Measurements from ENCODE around the gene DEPDC5. TPM values are rescaled to one million over a fixed set of nuclear protein-coding genes. Genes with fewer than 3 reads are reported as not detected.

Gene DEPDC5
- total RNA-seq, 1 donor from 2014 or later = 33.0 TPM

- Mint-ChIP-seq H3K9me3 (ENCODE audit: low read depth) (no peaks in the 10 kb centered on the region), H3K27ac (no peak overlapping the region), H3K27me3 (no peaks in the 10 kb centered on the region), H3K36me3 (ENCODE audit: insufficient read depth) (peaks cover 20% of the 10 kb centered on the region), H3K4me3 (ENCODE audit: low read depth) (no peak overlapping the region), H3K4me1 (ENCODE audit: low read depth) (no peaks in the 10 kb centered on the region)
- DNase-seq (ENCODE audit: low spot score, unreplicated experiment) = no peak
- TF ChIP-seq CTCF (IDR thresholded peaks at IDR 0.05; ENCODE audit: unreplicated experiment) = no peak
Observed at GRCh38 chr22:31825513-31825912, 71.7 kb downstream of the DEPDC5 start.

- peaks cover 19% of the 10 kb centered on the region for H3K36me3 Mint-ChIP-seq (ENCODE audit: insufficient read depth)
- H3K27ac Mint-ChIP-seq = no peak overlapping the region
- DNase-seq (ENCODE audit: low spot score, unreplicated experiment) = no peak
- H3K4me1 Mint-ChIP-seq (ENCODE audit: low read depth) = no peaks in the 10 kb centered on the region
- H3K9me3 Mint-ChIP-seq (ENCODE audit: low read depth) = no peaks in the 10 kb centered on the region
- no peak overlapping the region for H3K4me3 Mint-ChIP-seq (ENCODE audit: low read depth)
- TF ChIP-seq CTCF (IDR thresholded peaks at IDR 0.05; ENCODE audit: unreplicated experiment) = no peak
- H3K27me3 Mint-ChIP-seq = no peaks in the 10 kb centered on the region
Observed at GRCh38 chr22:31826443-31826842, 72.6 kb downstream of the DEPDC5 start.

- Mint-ChIP-seq H3K27me3 (no peaks in the 10 kb centered on the region), H3K27ac (no peak overlapping the region), H3K4me3 (ENCODE audit: low read depth) (no peak overlapping the region), H3K4me1 (ENCODE audit: low read depth) (no peaks in the 10 kb centered on the region), H3K9me3 (ENCODE audit: low read depth) (no peaks in the 10 kb centered on the region), H3K36me3 (ENCODE audit: insufficient read depth) (peaks cover 17% of the 10 kb centered on the region)
- DNase-seq (ENCODE audit: low spot score, unreplicated experiment) = no peak
- TF ChIP-seq CTCF (IDR thresholded peaks at IDR 0.05; ENCODE audit: unreplicated experiment) = no peak
Observed at GRCh38 chr22:31828739-31829138, 74.9 kb downstream of the DEPDC5 start.

GRCh38 chr22:31829505-31829904, 75.7 kb downstream of the DEPDC5 start:
- no peak for DNase-seq (ENCODE audit: low spot score, unreplicated experiment)
- Mint-ChIP-seq H3K4me1 (ENCODE audit: low read depth) (no peaks in the 10 kb centered on the region), H3K27ac (no peak overlapping the region), H3K27me3 (no peaks in the 10 kb centered on the region), H3K4me3 (ENCODE audit: low read depth) (no peak overlapping the region), H3K9me3 (ENCODE audit: low read depth) (no peaks in the 10 kb centered on the region), H3K36me3 (ENCODE audit: insufficient read depth) (peaks cover 18% of the 10 kb centered on the region)
- no peak for TF ChIP-seq CTCF (IDR thresholded peaks at IDR 0.05; ENCODE audit: unreplicated experiment)

GRCh38 chr22:31830721-31831070, 76.9 kb downstream of the DEPDC5 start:
- H3K9me3 Mint-ChIP-seq (ENCODE audit: low read depth) = no peaks in the 10 kb centered on the region
- H3K4me1 Mint-ChIP-seq (ENCODE audit: low read depth) = no peaks in the 10 kb centered on the region
- no peak for DNase-seq (ENCODE audit: low spot score, unreplicated experiment)
- no peak for TF ChIP-seq CTCF (IDR thresholded peaks at IDR 0.05; ENCODE audit: unreplicated experiment)
- H3K4me3 Mint-ChIP-seq (ENCODE audit: low read depth) = no peak overlapping the region
- H3K36me3 Mint-ChIP-seq (ENCODE audit: insufficient read depth) = peaks cover 18% of the 10 kb centered on the region
- no peak overlapping the region for H3K27ac Mint-ChIP-seq
- no peaks in the 10 kb centered on the region for H3K27me3 Mint-ChIP-seq
